A549 (cell line): ENCODE measurements around the gene PLEKHM2. TPM values are rescaled to one million over a fixed set of nuclear protein-coding genes. Genes with fewer than 3 reads are reported as not detected.

ENCODE experiments used
- ATAC-seq, 2 experiments: fragments of 200-7000 bp in 1 of 2; fragments of >200 bp in 1 of 2; cut with Nextera tagmentation in 1 of 2; cut with Tn5 transposase in 1 of 2; 3 replicates each; pipeline versions ENCODE4 v1.8.0 to v1.9.1; 2018 to 2020; ENCODE audit warnings: mild to moderate bottlenecking in 1 of 2, moderate library complexity in 1 of 2
- CTCF ChIA-PET: fragments of 300-600 bp; sonication (Branson Sonifier 250); formaldehyde crosslinking; extraction: SDS; loops from one replicate; lab custom pipeline; 2021; ENCODE audit warnings: antibody characterized with exemption, inconsistent platforms; lab: Yijun Ruan, JAX
- POLR2A ChIA-PET: fragments of 350-600 bp; formaldehyde crosslinking; extraction: SDS; loops from one replicate; lab custom pipeline; 2021; ENCODE audit warnings: antibody characterized with exemption, inconsistent platforms; lab: Yijun Ruan, JAX
- DNase-seq, 2 experiments: peaks; one replicate each; pipeline versions ENCODE4 v3.0.0 to v3.0.0-alpha.2; 2011 to 2016; ENCODE audit warnings: low read depth in 1 of 2, low spot score in 1 of 2
- FAIRE-seq: peaks from 2 replicates; lab custom pipeline; 2011; peaks lifted over from hg19 to GRCh38; lab: Jason Lieb, UNC
- H3K27ac ChIP-seq, 2 experiments: fragments of >200 bp; sonication (Bioruptor Twin); formaldehyde crosslinking; 3 replicates each; pipeline ENCODE4 v1.5.1; 2016 to 2017
- H3K4me1 ChIP-seq: fragments of >200 bp; sonication (Bioruptor Twin); formaldehyde crosslinking; 3 replicates; pipeline ENCODE4 v1.6.1; 2016
- H3K4me2 ChIP-seq: fragments of >200 bp; sonication (Bioruptor Twin); formaldehyde crosslinking; 3 replicates; pipeline ENCODE4 v1.6.1; 2016
- H3K4me3 ChIP-seq: fragments of >200 bp; sonication (Bioruptor Twin); formaldehyde crosslinking; 3 replicates; pipeline ENCODE4 v1.5.1; 2016
- H3K9me3 ChIP-seq: fragments of >200 bp; sonication (Bioruptor Twin); formaldehyde crosslinking; 3 replicates; pipeline ENCODE4 v1.6.1; 2016
- BHLHE40 ChIP-seq: IDR thresholded peaks from 2 replicates; pipeline ENCODE4 v1.6.1; 2012; ENCODE audit warnings: low read depth, low read length, inconsistent platforms
- CBX2 ChIP-seq: fragments of 200-600 bp; sonication (generic); IDR thresholded peaks from 2 replicates; pipeline ENCODE4 v1.6.1; 2016; ENCODE audit warnings: low read depth, mild to moderate bottlenecking, borderline replicate concordance
- CHD2 ChIP-seq: fragments of 150-350 bp; IDR thresholded peaks from 2 replicates; pipeline ENCODE4 v1.6.1; 2014; ENCODE audit warnings: low read length; ENCODE audit not compliant: partially characterized antibody
- CHD4 ChIP-seq: fragments of 200-600 bp; sonication (generic); IDR thresholded peaks from 2 replicates; pipeline ENCODE4 v1.6.1; 2016; ENCODE audit warnings: antibody characterized with exemption, mild to moderate bottlenecking, borderline replicate concordance
- ESRRA ChIP-seq: fragments of 150-350 bp; IDR thresholded peaks from 2 replicates; pipeline ENCODE4 v1.6.1; 2014; ENCODE audit warnings: mild to moderate bottlenecking, low read length, borderline replicate concordance
- FOXS1 ChIP-seq: fragments of 250-450 bp; sonication (Bioruptor Pico); IDR thresholded peaks from 2 replicates; pipeline ENCODE4 v1.5.0; 2020; ENCODE audit warnings: mild to moderate bottlenecking, moderate library complexity
- GATA3 ChIP-seq: IDR thresholded peaks from 2 replicates; pipeline ENCODE4 v1.6.1; 2012; ENCODE audit warnings: borderline replicate concordance
- HDAC2 ChIP-seq: fragments of 200-600 bp; sonication (generic); IDR thresholded peaks from 2 replicates; pipeline ENCODE4 v1.6.1; 2016
- HOXB13 ChIP-seq: fragments of 250-450 bp; sonication (Bioruptor Pico); IDR thresholded peaks from 2 replicates; pipeline ENCODE4 v1.5.0; 2020; ENCODE audit warnings: low read depth, mild to moderate bottlenecking, moderate library complexity
- JUN ChIP-seq, 2 experiments: fragments of >200 bp; sonication (Bioruptor Twin); formaldehyde crosslinking; IDR thresholded peaks; 2 replicates in 1 of 2; 3 replicates in 1 of 2; pipeline ENCODE4 v1.6.1; 2016 to 2017
- JUNB ChIP-seq: fragments of >200 bp; sonication (Bioruptor Twin); formaldehyde crosslinking; IDR thresholded peaks from 2 replicates; pipeline ENCODE4 v1.6.1; 2016
- KDM1A ChIP-seq: fragments of 200-600 bp; sonication (generic); IDR thresholded peaks from 2 replicates; pipeline ENCODE4 v1.6.1; 2016; ENCODE audit warnings: low read depth, mild to moderate bottlenecking
- KDM5A ChIP-seq: fragments of 200-600 bp; sonication (generic); IDR thresholded peaks from 2 replicates; pipeline ENCODE4 v1.6.1; 2016; ENCODE audit warnings: antibody characterized with exemption, mild to moderate bottlenecking
- MYC ChIP-seq: IDR thresholded peaks from 2 replicates; pipeline ENCODE4 v1.6.1; 2012; ENCODE audit warnings: mild to moderate bottlenecking, inconsistent platforms, low read length, improper control_type of control experiment, borderline replicate concordance
- NFE2L2 ChIP-seq: fragments of 150-350 bp; conservative IDR thresholded peaks from 2 replicates; pipeline ENCODE4 v1.6.1; 2014; ENCODE audit warnings: low read length
- PHF8 ChIP-seq: fragments of 200-600 bp; sonication (generic); IDR thresholded peaks from 2 replicates; pipeline ENCODE4 v1.6.1; 2016; ENCODE audit warnings: low read depth, mild to moderate bottlenecking, antibody characterized with exemption, moderate library complexity, borderline replicate concordance
- POLR2AphosphoS2 ChIP-seq: conservative IDR thresholded peaks from 2 replicates; pipeline ENCODE4 v1.6.1; 2012; ENCODE audit warnings: low read length, improper control_type of control experiment, inconsistent platforms
- SMC3 ChIP-seq: fragments of >200 bp; sonication (Bioruptor Twin); formaldehyde crosslinking; IDR thresholded peaks from 3 replicates; pipeline ENCODE4 v1.6.1; 2018; ENCODE audit warnings: inconsistent platforms
- SREBF2 ChIP-seq: fragments of 450-650 bp; IDR thresholded peaks from 2 replicates; pipeline ENCODE4 v1.6.1; 2014; ENCODE audit warnings: mild to moderate bottlenecking, moderate library complexity
- TFCP2L1 ChIP-seq: fragments of 250-450 bp; sonication (Bioruptor Pico); IDR thresholded peaks from 2 replicates; pipeline ENCODE4 v1.5.0; 2021; ENCODE audit warnings: mild to moderate bottlenecking
- WGBS: methylation state at CpG from one replicate; pipeline ENCODE4 v1.1.6; 2017; ENCODE audit errors: missing lambda C conversion rate; 5-methylcytosine and 5-hydroxymethylcytosine counted together
- polyA plus RNA-seq, 4 experiments: library from polyadenylated mRNA; depleted of rRNA in 3 of 4; stranded (reverse); fragments of >200 nt; fragmentation: RNase III in 1 of 4; extraction: RNeasy Plus Mini Kit Qiagen cat#74134 plus additional on column Dnase treatment in 1 of 4; gene quantifications; 2 replicates in 3 of 4; 3 replicates in 1 of 4; pipeline ENCODE4 v1.2.3, GENCODE V29; 2011 to 2017
- TF ChIP-seq, protein P1 (sequence below): IDR thresholded peaks from 2 replicates; pipeline ENCODE4 v1.6.1; 2012
- TF ChIP-seq, protein P2 (sequence below): IDR thresholded peaks from 2 replicates; pipeline ENCODE4 v1.6.1; 2012; ENCODE audit warnings: low read depth, borderline replicate concordance
- TF ChIP-seq, protein P3 (sequence below): fragments of >200 bp; sonication (Bioruptor Twin); formaldehyde crosslinking; IDR thresholded peaks from 2 replicates; pipeline ENCODE4 v1.6.1; 2016
- TF ChIP-seq, protein P4 (sequence below): fragments of 250-450 bp; sonication (Bioruptor Pico); IDR thresholded peaks from 2 replicates; pipeline ENCODE4 v1.5.0; 2021; ENCODE audit warnings: mild to moderate bottlenecking, moderate library complexity, borderline replicate concordance
- TF ChIP-seq, protein P5 (sequence below): fragments of 200-600 bp; sonication (generic); IDR thresholded peaks from 2 replicates; pipeline ENCODE4 v1.6.1; 2016; ENCODE audit warnings: antibody characterized with exemption, mild to moderate bottlenecking, moderate library complexity

PLEKHM2 gene
- polyA plus RNA-seq, 2 of the 4 experiments (the other 2 are of a cell fraction): 14.7 to 21.5 TPM

DNA sequence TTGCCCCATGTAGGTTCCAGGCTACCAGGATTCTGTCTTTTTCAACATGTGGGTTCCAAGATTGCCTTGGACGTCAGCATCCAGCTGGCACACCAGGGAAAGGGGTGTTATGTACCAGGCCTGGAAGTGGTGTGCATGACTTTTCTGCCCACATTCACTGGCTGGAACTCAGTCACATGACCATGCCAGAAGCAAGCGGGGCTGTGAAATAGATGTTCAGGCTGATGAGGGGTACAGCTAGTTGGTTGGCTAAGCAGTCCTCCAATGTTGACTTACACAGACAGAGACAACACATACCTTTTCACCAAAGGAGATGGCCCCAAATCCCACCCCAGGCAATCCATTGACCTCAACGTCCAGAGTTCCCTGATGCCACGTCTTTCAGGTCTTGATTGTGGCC lies 14.3 kb upstream of the PLEKHM2 start (continued):
- TF ChIP-seq, protein P1, sequence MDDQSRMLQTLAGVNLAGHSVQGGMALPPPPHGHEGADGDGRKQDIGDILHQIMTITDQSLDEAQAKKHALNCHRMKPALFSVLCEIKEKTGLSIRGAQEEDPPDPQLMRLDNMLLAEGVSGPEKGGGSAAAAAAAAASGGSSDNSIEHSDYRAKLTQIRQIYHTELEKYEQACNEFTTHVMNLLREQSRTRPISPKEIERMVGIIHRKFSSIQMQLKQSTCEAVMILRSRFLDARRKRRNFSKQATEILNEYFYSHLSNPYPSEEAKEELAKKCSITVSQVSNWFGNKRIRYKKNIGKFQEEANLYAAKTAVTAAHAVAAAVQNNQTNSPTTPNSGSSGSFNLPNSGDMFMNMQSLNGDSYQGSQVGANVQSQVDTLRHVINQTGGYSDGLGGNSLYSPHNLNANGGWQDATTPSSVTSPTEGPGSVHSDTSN: no peak
- TF ChIP-seq TFCP2L1 (CRISPR knock-in tag): no peak
- no peak for TF ChIP-seq JUNB
- TF ChIP-seq HOXB13: no peak
- no peak for TF ChIP-seq CHD2

DNA sequence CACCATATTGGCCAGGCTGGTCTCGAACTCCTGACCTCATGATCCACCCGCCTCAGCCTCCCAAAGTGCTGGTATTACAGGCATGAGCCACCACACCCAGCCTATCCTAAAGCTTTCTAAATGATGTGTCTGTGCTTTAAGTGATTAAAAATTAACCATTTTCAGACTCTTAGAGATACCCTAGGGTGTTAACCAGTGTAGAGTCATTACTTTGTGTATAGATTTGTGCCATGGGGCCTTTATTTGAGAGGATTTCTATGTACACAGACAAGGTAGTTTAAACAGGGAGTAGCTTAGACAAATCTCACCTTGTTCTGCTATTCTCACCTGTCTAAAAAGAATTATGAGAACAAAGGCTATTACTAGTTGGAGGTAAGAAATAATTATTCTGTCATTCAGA lies 12.7 kb upstream of the PLEKHM2 start:
- H3K27ac ChIP-seq: no peak overlapping the region
- ATAC-seq (no peak), FAIRE-seq (no peak), DNase-seq (no peak)
- POLR2A ChIA-PET: no interaction called here
- no peaks in the 10 kb centered on the region for H3K9me3 ChIP-seq
- H3K4me3 ChIP-seq: no peak overlapping the region
- WGBS: 86% methylated on average over 2 of the region's 2 CpGs
- TF ChIP-seq POLR2AphosphoS2 (no peak), SMC3 (no peak), ESRRA (no peak), JUN (IDR thresholded peaks at IDR 0.05) (no peak), KDM1A (no peak), CBX2 (no peak), BHLHE40 (no peak), HDAC2 (no peak)
- TF ChIP-seq, protein P2, sequence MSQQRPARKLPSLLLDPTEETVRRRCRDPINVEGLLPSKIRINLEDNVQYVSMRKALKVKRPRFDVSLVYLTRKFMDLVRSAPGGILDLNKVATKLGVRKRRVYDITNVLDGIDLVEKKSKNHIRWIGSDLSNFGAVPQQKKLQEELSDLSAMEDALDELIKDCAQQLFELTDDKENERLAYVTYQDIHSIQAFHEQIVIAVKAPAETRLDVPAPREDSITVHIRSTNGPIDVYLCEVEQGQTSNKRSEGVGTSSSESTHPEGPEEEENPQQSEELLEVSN: no peak
- TF ChIP-seq, protein P3, sequence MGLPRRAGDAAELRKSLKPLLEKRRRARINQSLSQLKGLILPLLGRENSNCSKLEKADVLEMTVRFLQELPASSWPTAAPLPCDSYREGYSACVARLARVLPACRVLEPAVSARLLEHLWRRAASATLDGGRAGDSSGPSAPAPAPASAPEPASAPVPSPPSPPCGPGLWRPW: no peak
- TF ChIP-seq, protein P4, sequence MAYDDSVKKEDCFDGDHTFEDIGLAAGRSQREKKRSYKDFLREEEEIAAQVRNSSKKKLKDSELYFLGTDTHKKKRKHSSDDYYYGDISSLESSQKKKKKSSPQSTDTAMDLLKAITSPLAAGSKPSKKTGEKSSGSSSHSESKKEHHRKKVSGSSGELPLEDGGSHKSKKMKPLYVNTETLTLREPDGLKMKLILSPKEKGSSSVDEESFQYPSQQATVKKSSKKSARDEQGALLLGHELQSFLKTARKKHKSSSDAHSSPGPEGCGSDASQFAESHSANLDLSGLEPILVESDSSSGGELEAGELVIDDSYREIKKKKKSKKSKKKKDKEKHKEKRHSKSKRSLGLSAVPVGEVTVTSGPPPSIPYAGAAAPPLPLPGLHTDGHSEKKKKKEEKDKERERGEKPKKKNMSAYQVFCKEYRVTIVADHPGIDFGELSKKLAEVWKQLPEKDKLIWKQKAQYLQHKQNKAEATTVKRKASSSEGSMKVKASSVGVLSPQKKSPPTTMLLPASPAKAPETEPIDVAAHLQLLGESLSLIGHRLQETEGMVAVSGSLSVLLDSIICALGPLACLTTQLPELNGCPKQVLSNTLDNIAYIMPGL (CRISPR knock-in tag): no peak
- H3K4me1 ChIP-seq: no peaks in the 10 kb centered on the region
- no peak overlapping the region for H3K4me2 ChIP-seq
- CTCF ChIA-PET: interaction anchor here (1.6 kb wide), 1 partner anchor 8 kb away, joined by 3 read pairs; no protein-coding TSS in a partner anchor

DNA sequence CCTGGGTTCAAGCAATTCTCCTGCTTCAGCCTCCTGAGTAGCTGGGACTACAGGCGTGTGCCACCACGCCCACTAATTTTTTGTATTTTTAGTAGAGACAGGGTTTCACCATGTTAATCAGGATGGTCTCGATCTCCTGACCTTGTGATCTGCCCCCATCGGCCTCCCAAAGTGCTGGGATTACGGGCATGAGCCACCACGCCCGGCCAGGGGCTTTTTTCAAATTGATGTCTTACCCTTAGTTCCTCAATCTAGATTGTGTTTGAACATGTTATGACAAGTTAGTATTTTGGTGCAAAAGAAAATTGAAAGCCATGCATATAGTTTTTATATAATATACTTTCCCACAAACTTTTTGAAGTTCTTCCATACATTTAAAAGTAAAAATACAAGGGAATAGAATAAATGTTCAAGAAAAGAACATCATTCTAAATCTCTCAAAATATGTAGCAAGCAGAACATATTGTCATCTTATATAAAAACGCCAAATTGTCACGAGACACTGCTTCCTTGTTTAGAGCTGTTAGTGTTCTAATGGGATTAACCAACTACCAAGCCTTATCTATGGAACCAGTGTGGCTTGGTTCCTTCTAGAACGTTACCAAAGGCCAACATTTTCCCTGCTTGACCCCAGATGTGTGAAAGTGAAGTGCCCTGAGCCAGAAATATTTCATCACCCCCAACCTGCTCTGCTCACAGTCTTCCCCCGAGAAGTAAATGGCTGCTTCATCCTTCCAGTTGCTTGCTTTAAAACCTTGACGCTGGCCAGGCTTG lies 9.5 kb upstream of the PLEKHM2 start:
- H3K9me3 ChIP-seq: no peaks in the 10 kb centered on the region
- FAIRE-seq (no peak), ATAC-seq (no peak), DNase-seq (no peak)
- CTCF ChIA-PET: interaction anchor here (1.0 kb wide), 1 partner anchor 79 kb away, joined by 3 read pairs; no protein-coding TSS in a partner anchor
- WGBS: 80% methylated on average over 12 of the region's 12 CpGs
- no peak overlapping the region for H3K4me3 ChIP-seq
- POLR2A ChIA-PET: no interaction called here
- H3K4me1 ChIP-seq: peaks cover 4% of the 10 kb centered on the region; the same call in 1 of the 3 replicates
- H3K4me2 ChIP-seq: no peak overlapping the region
- no peak overlapping the region for H3K27ac ChIP-seq
- no peak for TF ChIP-seq FOXS1 (CRISPR knock-in tag)
- TF ChIP-seq, protein P5, sequence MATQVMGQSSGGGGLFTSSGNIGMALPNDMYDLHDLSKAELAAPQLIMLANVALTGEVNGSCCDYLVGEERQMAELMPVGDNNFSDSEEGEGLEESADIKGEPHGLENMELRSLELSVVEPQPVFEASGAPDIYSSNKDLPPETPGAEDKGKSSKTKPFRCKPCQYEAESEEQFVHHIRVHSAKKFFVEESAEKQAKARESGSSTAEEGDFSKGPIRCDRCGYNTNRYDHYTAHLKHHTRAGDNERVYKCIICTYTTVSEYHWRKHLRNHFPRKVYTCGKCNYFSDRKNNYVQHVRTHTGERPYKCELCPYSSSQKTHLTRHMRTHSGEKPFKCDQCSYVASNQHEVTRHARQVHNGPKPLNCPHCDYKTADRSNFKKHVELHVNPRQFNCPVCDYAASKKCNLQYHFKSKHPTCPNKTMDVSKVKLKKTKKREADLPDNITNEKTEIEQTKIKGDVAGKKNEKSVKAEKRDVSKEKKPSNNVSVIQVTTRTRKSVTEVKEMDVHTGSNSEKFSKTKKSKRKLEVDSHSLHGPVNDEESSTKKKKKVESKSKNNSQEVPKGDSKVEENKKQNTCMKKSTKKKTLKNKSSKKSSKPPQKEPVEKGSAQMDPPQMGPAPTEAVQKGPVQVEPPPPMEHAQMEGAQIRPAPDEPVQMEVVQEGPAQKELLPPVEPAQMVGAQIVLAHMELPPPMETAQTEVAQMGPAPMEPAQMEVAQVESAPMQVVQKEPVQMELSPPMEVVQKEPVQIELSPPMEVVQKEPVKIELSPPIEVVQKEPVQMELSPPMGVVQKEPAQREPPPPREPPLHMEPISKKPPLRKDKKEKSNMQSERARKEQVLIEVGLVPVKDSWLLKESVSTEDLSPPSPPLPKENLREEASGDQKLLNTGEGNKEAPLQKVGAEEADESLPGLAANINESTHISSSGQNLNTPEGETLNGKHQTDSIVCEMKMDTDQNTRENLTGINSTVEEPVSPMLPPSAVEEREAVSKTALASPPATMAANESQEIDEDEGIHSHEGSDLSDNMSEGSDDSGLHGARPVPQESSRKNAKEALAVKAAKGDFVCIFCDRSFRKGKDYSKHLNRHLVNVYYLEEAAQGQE: no peak
- TF ChIP-seq NFE2L2: no peak
- TF ChIP-seq ESRRA: no peak
- no peak for TF ChIP-seq KDM5A
- TF ChIP-seq, protein P3: no peak
- no peak for TF ChIP-seq GATA3
- TF ChIP-seq SREBF2: no peak
- no peak for TF ChIP-seq MYC
- TF ChIP-seq, protein P4 (CRISPR knock-in tag): no peak
- no peak for TF ChIP-seq KDM1A
- no peak for TF ChIP-seq CHD4
- no peak for TF ChIP-seq PHF8
